NT2/D1 (cell line): ENCODE data around the gene SHISA6.
A peak's percentile ranks its signal among the peaks of the same experiment; 100 is the strongest.

ENCODE experiments used
- DNase-seq: peaks from one replicate; pipeline ENCODE4 v3.0.0-alpha.2; 2011; ENCODE audit warnings: low read depth, low spot score
- H3K27me3 ChIP-seq: 2 replicates; pipeline ENCODE4 v1.6.0; 2011; ENCODE audit warnings: mild to moderate bottlenecking; ENCODE audit not compliant: insufficient read length, insufficient read depth
- H3K36me3 ChIP-seq: 2 replicates; pipeline ENCODE4 v1.6.1; 2011; ENCODE audit warnings: mild to moderate bottlenecking, low read length, mixed read lengths; ENCODE audit not compliant: insufficient read depth, insufficient read length
- H3K4me1 ChIP-seq: 2 replicates; pipeline ENCODE4 v1.5.1; 2011; ENCODE audit not compliant: insufficient read depth, insufficient read length
- H3K4me3 ChIP-seq: 2 replicates; pipeline ENCODE4 v1.5.1; 2011; ENCODE audit warnings: low read depth; ENCODE audit not compliant: insufficient read length
- H3K9ac ChIP-seq: 2 replicates; pipeline ENCODE4 v1.6.0; 2011; ENCODE audit warnings: low read depth; ENCODE audit not compliant: insufficient read length
- H3K9me3 ChIP-seq: 2 replicates; pipeline ENCODE4 v1.5.1; 2011; ENCODE audit warnings: mild to moderate bottlenecking, low read length; ENCODE audit not compliant: insufficient read depth
- SUZ12 ChIP-seq: IDR thresholded peaks from 2 replicates; pipeline ENCODE4 v1.6.1; 2011; ENCODE audit not compliant: insufficient read length, insufficient read depth; ENCODE audit errors: extremely low read depth
- YY1 ChIP-seq: IDR thresholded peaks from 2 replicates; pipeline ENCODE4 v1.6.1; 2011; ENCODE audit not compliant: insufficient read length, insufficient read depth
- ZNF274 ChIP-seq: IDR thresholded peaks from 2 replicates; pipeline ENCODE4 v1.6.1; 2011; ENCODE audit warnings: mild to moderate bottlenecking, low read depth, low read length

SHISA6 gene

DNA sequence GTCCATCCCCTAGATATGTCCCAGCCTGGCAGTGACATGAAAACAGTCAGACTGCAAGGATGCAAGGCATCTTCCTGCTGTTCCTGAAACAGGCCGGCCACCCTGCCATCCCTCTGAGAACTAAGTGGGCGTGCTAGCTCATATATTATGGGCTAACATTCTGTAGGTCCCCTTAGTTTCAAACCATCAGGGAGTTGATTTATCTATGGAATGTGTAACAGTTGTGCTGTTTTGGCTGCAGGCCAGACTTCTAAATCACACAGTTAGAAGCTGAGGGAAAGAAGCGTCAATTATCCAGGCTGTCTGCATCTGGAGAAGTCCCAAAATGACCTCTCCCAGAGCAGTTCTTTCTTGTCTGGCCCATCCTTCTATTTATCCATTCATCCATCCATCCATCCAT, 254.6 kb downstream of the SHISA6 start:
- no peak overlapping the region for H3K9ac ChIP-seq
- H3K4me1 ChIP-seq: no peaks in the 10 kb centered on the region
- peaks cover 40% of the 10 kb centered on the region for H3K27me3 ChIP-seq
- TF ChIP-seq ZNF274 (no peak), YY1 (no peak), SUZ12 (no peak)
- no peaks in the 10 kb centered on the region for H3K36me3 ChIP-seq
- H3K4me3 ChIP-seq: no peak overlapping the region
- no peak for DNase-seq
- H3K9me3 ChIP-seq: no peaks in the 10 kb centered on the region

GRCh38 chr17:11499881-11500280, 258.9 kb downstream of the SHISA6 start:
- DNase-seq: no peak
- Histone ChIP-seq H3K9ac (no peak overlapping the region), H3K9me3 (no peaks in the 10 kb centered on the region)

GRCh38 chr17:11503308-11504035, 262.5 kb downstream of the SHISA6 start:
- Histone ChIP-seq H3K4me3 (no peak overlapping the region), H3K36me3 (no peaks in the 10 kb centered on the region), H3K9ac (no peak overlapping the region), H3K4me1 (no peaks in the 10 kb centered on the region), H3K27me3 (peaks cover 4% of the 10 kb centered on the region), H3K9me3 (no peaks in the 10 kb centered on the region)
- TF ChIP-seq ZNF274: no peak
- TF ChIP-seq YY1: no peak
- TF ChIP-seq SUZ12: no peak
- DNase-seq: no peak

More at GRCh38 chr17:11499881-11500280, 258.9 kb downstream of the SHISA6 start:
- no peaks in the 10 kb centered on the region for H3K4me1 ChIP-seq
- no peaks in the 10 kb centered on the region for H3K36me3 ChIP-seq
- peaks cover 21% of the 10 kb centered on the region for H3K27me3 ChIP-seq
- H3K4me3 ChIP-seq: no peak overlapping the region
- TF ChIP-seq SUZ12 (no peak), ZNF274 (no peak), YY1 (no peak)

- Histone ChIP-seq H3K4me3 (no peak overlapping the region), H3K4me1 (no peaks in the 10 kb centered on the region), H3K27me3 (no peaks in the 10 kb centered on the region), H3K9ac (no peak overlapping the region), H3K9me3 (no peaks in the 10 kb centered on the region), H3K36me3 (no peaks in the 10 kb centered on the region)
- TF ChIP-seq YY1 (no peak), SUZ12 (no peak), ZNF274 (no peak)
- peak; percentile 64 for DNase-seq
Observed at GRCh38 chr17:11506635-11507034, 265.6 kb downstream of the SHISA6 start.

DNA sequence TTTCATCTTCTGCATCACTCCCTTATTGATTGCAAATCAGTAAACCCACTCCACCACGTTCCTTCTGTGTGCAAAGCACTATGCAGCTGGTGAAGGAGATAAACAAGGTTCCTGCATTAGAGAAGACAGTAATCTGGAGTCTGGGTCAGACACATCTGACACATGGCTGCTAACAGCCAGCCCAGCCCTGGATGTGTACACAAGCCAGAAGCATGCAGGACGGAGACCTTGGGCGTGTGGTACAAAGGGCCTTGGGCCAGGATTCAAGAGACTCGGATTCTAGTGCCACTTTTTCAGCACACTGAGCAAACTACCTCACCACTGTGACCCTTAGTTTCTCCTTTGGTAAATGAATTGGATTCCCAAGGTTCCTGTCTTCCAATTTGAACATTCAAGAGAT, 270.7 kb downstream of the SHISA6 start:
- Histone ChIP-seq H3K4me1 (no peaks in the 10 kb centered on the region), H3K4me3 (no peak overlapping the region), H3K36me3 (no peaks in the 10 kb centered on the region), H3K9me3 (no peaks in the 10 kb centered on the region), H3K9ac (no peak overlapping the region), H3K27me3 (no peaks in the 10 kb centered on the region)
- TF ChIP-seq YY1 (no peak), ZNF274 (no peak), SUZ12 (no peak)
- DNase-seq: no peak

GRCh38 chr17:11514565-11514964, 273.6 kb downstream of the SHISA6 start:
- Histone ChIP-seq H3K4me1 (no peaks in the 10 kb centered on the region), H3K9ac (no peak overlapping the region), H3K36me3 (no peaks in the 10 kb centered on the region), H3K27me3 (no peaks in the 10 kb centered on the region), H3K4me3 (no peak overlapping the region), H3K9me3 (no peaks in the 10 kb centered on the region)
- DNase-seq: no peak
- no peak for TF ChIP-seq ZNF274
- no peak for TF ChIP-seq SUZ12
- no peak for TF ChIP-seq YY1

DNA sequence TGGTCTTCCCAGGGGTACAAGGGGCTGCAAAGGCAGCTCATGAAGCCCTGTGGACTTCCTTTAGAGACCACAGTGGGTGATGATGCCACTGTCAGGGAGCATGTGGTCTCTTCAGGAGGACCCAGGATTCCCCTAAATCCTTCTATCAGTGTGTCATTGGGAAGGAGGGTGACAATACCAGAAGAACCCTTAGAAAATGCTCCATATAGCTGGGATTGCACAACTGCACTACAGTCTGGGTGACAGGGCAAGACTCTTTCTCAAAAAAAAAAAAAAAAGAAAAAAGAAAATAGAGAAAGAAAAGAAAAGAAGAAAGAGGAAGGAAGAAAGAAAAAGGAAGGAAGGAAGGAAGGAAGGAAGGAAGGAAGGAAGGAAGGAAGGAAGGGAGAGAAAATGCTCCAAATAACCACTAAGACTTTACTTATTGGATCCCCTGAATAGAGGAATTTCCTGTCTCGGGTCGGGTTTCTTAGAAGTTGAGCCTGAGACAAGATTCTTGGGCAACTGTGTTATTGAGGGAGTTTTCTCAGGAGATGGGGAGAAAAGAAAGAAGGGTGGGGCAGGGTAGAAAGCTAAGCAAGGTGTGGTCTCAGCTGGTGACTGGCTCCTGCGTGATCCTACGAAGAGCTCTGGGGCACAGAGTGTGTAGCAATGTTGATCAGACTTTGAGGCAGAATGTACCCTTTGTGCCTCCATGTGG, 274.1 kb downstream of the SHISA6 start:
- Histone ChIP-seq H3K9me3 (no peaks in the 10 kb centered on the region), H3K4me1 (peaks cover 3% of the 10 kb centered on the region), H3K27me3 (no peaks in the 10 kb centered on the region), H3K36me3 (no peaks in the 10 kb centered on the region), H3K4me3 (no peak overlapping the region), H3K9ac (no peak overlapping the region)
- no peak for DNase-seq
- no peak for TF ChIP-seq SUZ12
